ENCODE data around the gene FLNB. TPM values are rescaled to one million over a fixed set of nuclear protein-coding genes. Genes with fewer than 3 reads are reported as not detected.

The FLNB gene
- total RNA-seq, 1 donor from 2014 or later: 80.9 TPM

GRCh38 chr3:58037141-58037910 lies 29.1 kb downstream of the FLNB start:
- Histone ChIP-seq H3K36me3 (ENCODE audit: control insufficient read depth in 3 of 3, insufficient read depth in 3 of 3, low read length in 3 of 3) (no peaks in the 10 kb centered on the region), H3K4me1 (ENCODE audit: control insufficient read depth in 3 of 3, insufficient read depth in 3 of 3, low read length in 3 of 3) (peaks cover 5 to 14% (median 5%) of the 10 kb centered on the region in 3 donors), H3K9ac (ENCODE audit: low read depth in 1 of 3, low read length in 3 of 3) (no peak overlapping the region), H3K9me3 (ENCODE audit: control insufficient read depth in 3 of 3, low read length in 3 of 3) (no peaks in the 10 kb centered on the region), H3K4me3 (ENCODE audit: low read length in 3 of 3) (no peak overlapping the region), H3K27ac (ENCODE audit: low read depth, low read length) (no peak overlapping the region), H3K27me3 (ENCODE audit: control insufficient read depth in 3 of 3, insufficient read depth in 3 of 3, low read length in 3 of 3) (no peaks in the 10 kb centered on the region)

- H3K4me1 ChIP-seq (ENCODE audit: control insufficient read depth in 3 of 3, insufficient read depth in 3 of 3, low read length in 3 of 3): peaks cover 5 to 17% (median 8%) of the 10 kb centered on the region in 3 donors
- H3K36me3 ChIP-seq (ENCODE audit: control insufficient read depth in 3 of 3, insufficient read depth in 3 of 3, low read length in 3 of 3): no peaks in the 10 kb centered on the region
- H3K27me3 ChIP-seq (ENCODE audit: control insufficient read depth in 3 of 3, insufficient read depth in 3 of 3, low read length in 3 of 3): no peaks in the 10 kb centered on the region
- no peak overlapping the region for H3K27ac ChIP-seq (ENCODE audit: low read depth, low read length)
- no peak overlapping the region for H3K9ac ChIP-seq (ENCODE audit: low read depth in 1 of 3, low read length in 3 of 3)
- no peaks in the 10 kb centered on the region for H3K9me3 ChIP-seq (ENCODE audit: control insufficient read depth in 3 of 3, low read length in 3 of 3)
- H3K4me3 ChIP-seq (ENCODE audit: low read length in 3 of 3): no peak overlapping the region
These were observed 30.6 kb downstream of the FLNB start for GRCh38 chr3:58038675-58039292.

GRCh38 chr3:58039601-58040000 lies 31.4 kb downstream of the FLNB start:
- Histone ChIP-seq H3K27me3 (ENCODE audit: control insufficient read depth in 3 of 3, insufficient read depth in 3 of 3, low read length in 3 of 3) (no peaks in the 10 kb centered on the region), H3K36me3 (ENCODE audit: control insufficient read depth in 3 of 3, insufficient read depth in 3 of 3, low read length in 3 of 3) (no peaks in the 10 kb centered on the region), H3K9ac (ENCODE audit: low read depth in 1 of 3, low read length in 3 of 3) (no peak overlapping the region), H3K4me1 (ENCODE audit: control insufficient read depth in 3 of 3, insufficient read depth in 3 of 3, low read length in 3 of 3) (peaks cover 9 to 21% (median 13%) of the 10 kb centered on the region in 3 donors), H3K9me3 (ENCODE audit: control insufficient read depth in 3 of 3, low read length in 3 of 3) (no peaks in the 10 kb centered on the region), H3K27ac (ENCODE audit: low read depth, low read length) (no peak overlapping the region), H3K4me3 (ENCODE audit: low read length in 3 of 3) (no peak overlapping the region)

GRCh38 chr3:58041182-58041825 lies 33.1 kb downstream of the FLNB start:
- Histone ChIP-seq H3K27ac (ENCODE audit: low read depth, low read length) (no peak overlapping the region), H3K4me1 (ENCODE audit: control insufficient read depth in 3 of 3, insufficient read depth in 3 of 3, low read length in 3 of 3) (peaks cover 12 to 22% (median 17%) of the 10 kb centered on the region in 3 donors), H3K27me3 (ENCODE audit: control insufficient read depth in 3 of 3, insufficient read depth in 3 of 3, low read length in 3 of 3) (no peaks in the 10 kb centered on the region), H3K4me3 (ENCODE audit: low read length in 3 of 3) (no peak overlapping the region), H3K9ac (ENCODE audit: low read depth in 1 of 3, low read length in 3 of 3) (no peak overlapping the region), H3K9me3 (ENCODE audit: control insufficient read depth in 3 of 3, low read length in 3 of 3) (no peaks in the 10 kb centered on the region), H3K36me3 (ENCODE audit: control insufficient read depth in 3 of 3, insufficient read depth in 3 of 3, low read length in 3 of 3) (no peaks in the 10 kb centered on the region)

GRCh38 chr3:58041826-58042324 lies 33.7 kb downstream of the FLNB start:
- Histone ChIP-seq H3K27ac (ENCODE audit: low read depth, low read length) (no peak overlapping the region), H3K4me1 (ENCODE audit: control insufficient read depth in 3 of 3, insufficient read depth in 3 of 3, low read length in 3 of 3) (peaks cover 12 to 22% (median 17%) of the 10 kb centered on the region in 3 donors), H3K36me3 (ENCODE audit: control insufficient read depth in 3 of 3, insufficient read depth in 3 of 3, low read length in 3 of 3) (no peaks in the 10 kb centered on the region), H3K27me3 (ENCODE audit: control insufficient read depth in 3 of 3, insufficient read depth in 3 of 3, low read length in 3 of 3) (no peaks in the 10 kb centered on the region), H3K4me3 (ENCODE audit: low read length in 3 of 3) (no peak overlapping the region), H3K9ac (ENCODE audit: low read depth in 1 of 3, low read length in 3 of 3) (no peak overlapping the region), H3K9me3 (ENCODE audit: control insufficient read depth in 3 of 3, low read length in 3 of 3) (no peaks in the 10 kb centered on the region)

GRCh38 chr3:58042947-58043707 lies 34.9 kb downstream of the FLNB start:
- Histone ChIP-seq H3K36me3 (ENCODE audit: control insufficient read depth in 3 of 3, insufficient read depth in 3 of 3, low read length in 3 of 3) (no peaks in the 10 kb centered on the region), H3K9me3 (ENCODE audit: control insufficient read depth in 3 of 3, low read length in 3 of 3) (no peaks in the 10 kb centered on the region), H3K4me3 (ENCODE audit: low read length in 3 of 3) (no peak overlapping the region), H3K27me3 (ENCODE audit: control insufficient read depth in 3 of 3, insufficient read depth in 3 of 3, low read length in 3 of 3) (no peaks in the 10 kb centered on the region), H3K4me1 (ENCODE audit: control insufficient read depth in 3 of 3, insufficient read depth in 3 of 3, low read length in 3 of 3) (peaks cover 14 to 26% (median 21%) of the 10 kb centered on the region in 3 donors), H3K9ac (ENCODE audit: low read depth in 1 of 3, low read length in 3 of 3) (no peak overlapping the region), H3K27ac (ENCODE audit: low read depth, low read length) (no peak overlapping the region)

- H3K9ac ChIP-seq (ENCODE audit: low read depth in 1 of 3, low read length in 3 of 3): no peak overlapping the region
- H3K36me3 ChIP-seq (ENCODE audit: control insufficient read depth in 3 of 3, insufficient read depth in 3 of 3, low read length in 3 of 3): no peaks in the 10 kb centered on the region
- no peaks in the 10 kb centered on the region for H3K27me3 ChIP-seq (ENCODE audit: control insufficient read depth in 3 of 3, insufficient read depth in 3 of 3, low read length in 3 of 3)
- H3K9me3 ChIP-seq (ENCODE audit: control insufficient read depth in 3 of 3, low read length in 3 of 3): no peaks in the 10 kb centered on the region
- H3K4me3 ChIP-seq (ENCODE audit: low read length in 3 of 3): no peak overlapping the region
- H3K4me1 ChIP-seq (ENCODE audit: control insufficient read depth in 3 of 3, insufficient read depth in 3 of 3, low read length in 3 of 3): peaks cover 17 to 30% (median 25%) of the 10 kb centered on the region in 3 donors
- H3K27ac ChIP-seq (ENCODE audit: low read depth, low read length): peak overlapping the region; percentile 60
These were observed 35.7 kb downstream of the FLNB start for GRCh38 chr3:58043933-58044332.

GRCh38 chr3:58044691-58045483 lies 36.7 kb downstream of the FLNB start:
- Histone ChIP-seq H3K4me1 (ENCODE audit: control insufficient read depth in 3 of 3, insufficient read depth in 3 of 3, low read length in 3 of 3) (peaks cover 23 to 35% (median 34%) of the 10 kb centered on the region in 3 donors), H3K27ac (ENCODE audit: low read depth, low read length) (peak overlapping the region; percentile 60), H3K9ac (ENCODE audit: low read depth in 1 of 3, low read length in 3 of 3) (no peak overlapping the region), H3K27me3 (ENCODE audit: control insufficient read depth in 3 of 3, insufficient read depth in 3 of 3, low read length in 3 of 3) (no peaks in the 10 kb centered on the region), H3K4me3 (ENCODE audit: low read length in 3 of 3) (no peak overlapping the region), H3K9me3 (ENCODE audit: control insufficient read depth in 3 of 3, low read length in 3 of 3) (no peaks in the 10 kb centered on the region), H3K36me3 (ENCODE audit: control insufficient read depth in 3 of 3, insufficient read depth in 3 of 3, low read length in 3 of 3) (no peaks in the 10 kb centered on the region)

GRCh38 chr3:58047826-58048225 lies 39.6 kb downstream of the FLNB start:
- Histone ChIP-seq H3K27ac (ENCODE audit: low read depth, low read length) (peak overlapping the region; percentile 18), H3K36me3 (ENCODE audit: control insufficient read depth in 3 of 3, insufficient read depth in 3 of 3, low read length in 3 of 3) (no peaks in the 10 kb centered on the region), H3K4me1 (ENCODE audit: control insufficient read depth in 3 of 3, insufficient read depth in 3 of 3, low read length in 3 of 3) (peaks cover 28 to 38% (median 30%) of the 10 kb centered on the region in 3 donors), H3K27me3 (ENCODE audit: control insufficient read depth in 3 of 3, insufficient read depth in 3 of 3, low read length in 3 of 3) (no peaks in the 10 kb centered on the region), H3K9me3 (ENCODE audit: control insufficient read depth in 3 of 3, low read length in 3 of 3) (no peaks in the 10 kb centered on the region), H3K9ac (ENCODE audit: low read depth in 1 of 3, low read length in 3 of 3) (no peak overlapping the region), H3K4me3 (ENCODE audit: low read length in 3 of 3) (no peak overlapping the region)

All from skeletal muscle tissue (tissue), 4 donors.